GM18870 (cell line): ENCODE measurements around the gene BCL2L14.
"Not testable (repeated sequence)": the region's sequence is repeated elsewhere in the genome, so short reads cannot be mapped to it uniquely, and the experiment has no call there.

ENCODE experiments used
- ATAC-seq: cut with Tn5 transposase; IDR thresholded peaks from one replicate; pipeline ENCODE4 v1.9.1; 2021; ENCODE audit warnings: moderate library complexity; ENCODE audit not compliant: unreplicated experiment

Gene BCL2L14

DNA sequence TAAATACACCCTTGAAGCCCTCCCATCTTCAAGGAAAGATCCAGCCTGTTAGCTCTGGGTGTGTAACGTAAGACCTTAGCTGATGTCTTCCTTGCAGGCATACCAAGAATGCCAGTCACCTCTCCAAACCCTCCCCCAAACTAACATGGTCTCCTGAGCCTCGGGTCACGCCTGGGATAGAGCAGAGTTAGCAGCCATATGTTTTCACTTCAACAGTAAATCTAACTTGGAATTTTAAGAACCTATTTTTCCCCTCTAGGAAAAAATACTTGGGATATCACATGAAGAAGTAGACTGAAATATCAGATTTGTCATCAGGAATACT, 27.9 kb downstream of the BCL2L14 start:
- no peak for ATAC-seq

DNA sequence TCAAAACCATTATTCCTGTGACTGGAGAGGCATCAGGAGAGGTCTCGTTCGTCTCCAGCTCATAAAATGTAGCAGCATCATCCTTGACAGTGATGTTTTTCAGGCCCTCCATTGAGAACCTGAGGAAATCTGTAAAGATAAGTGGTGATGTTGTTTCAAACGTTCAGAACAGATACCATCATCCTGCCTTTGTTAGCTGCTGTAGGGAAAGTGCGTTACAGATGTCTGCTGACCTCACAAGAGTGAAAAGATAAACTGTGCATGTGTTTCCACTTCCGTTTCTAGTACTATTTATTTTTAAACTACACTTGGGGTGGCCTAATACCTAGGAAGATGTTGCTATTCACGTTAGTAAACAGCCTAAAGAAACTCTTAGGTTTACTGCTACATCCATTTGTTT, 28.4 kb downstream of the BCL2L14 start:
- no peak for ATAC-seq

DNA sequence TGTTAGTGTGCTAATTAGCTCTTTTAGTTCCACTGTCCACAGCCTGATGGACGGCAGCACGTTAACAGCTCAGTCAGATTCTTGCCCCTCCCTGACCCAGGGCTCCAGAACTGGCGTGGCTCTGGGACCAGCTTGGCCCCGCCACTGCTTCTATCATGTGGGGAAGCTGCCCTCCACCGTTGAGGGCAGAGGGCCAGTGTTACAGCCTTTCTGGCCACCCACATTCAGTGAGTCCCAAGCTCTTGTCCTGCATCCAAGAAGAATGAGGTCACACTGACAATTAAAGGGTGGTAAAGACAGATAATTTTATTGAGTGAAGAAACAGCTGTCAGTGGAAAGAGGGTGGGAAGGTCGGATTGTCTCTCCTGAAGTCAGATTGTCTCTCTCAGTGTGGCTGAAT, 36.9 kb downstream of the BCL2L14 start:
- no peak for ATAC-seq

DNA sequence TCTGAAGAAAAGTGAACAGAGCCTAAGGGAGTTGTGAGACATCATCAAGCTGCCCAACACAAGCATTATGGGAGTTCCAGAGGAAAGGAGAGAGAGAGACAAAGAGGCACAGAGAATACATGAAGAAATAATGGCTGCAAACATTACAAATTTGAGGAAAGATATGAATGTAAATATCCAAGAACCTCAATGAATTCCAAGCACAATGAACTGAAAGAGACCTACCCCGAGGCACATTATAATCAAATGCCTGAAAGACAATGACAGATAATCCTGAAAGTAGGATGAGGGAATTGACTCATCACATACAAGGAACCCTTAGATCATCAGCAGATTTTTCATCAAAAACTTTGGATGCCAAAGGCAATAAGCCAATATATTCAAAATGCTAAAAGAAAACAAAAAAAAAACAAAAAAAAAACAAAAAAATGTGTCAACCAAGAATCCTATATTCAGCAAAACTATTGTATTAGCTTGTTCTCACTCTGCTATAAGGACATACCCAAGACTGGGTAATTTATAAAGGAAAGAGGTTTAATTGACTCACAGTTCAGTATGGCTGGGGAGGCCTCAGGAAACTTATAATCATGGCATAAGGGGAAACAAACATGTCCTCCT, 37.8 kb downstream of the BCL2L14 start:
- no peak for ATAC-seq

GRCh38 chr12:12110923-12111555, 40.3 kb downstream of the BCL2L14 start:
- ATAC-seq, result not testable (repeated sequence)

GRCh38 chr12:12115514-12115913, 44.8 kb downstream of the BCL2L14 start:
- ATAC-seq, result no peak

GRCh38 chr12:12116677-12117076, 45.9 kb downstream of the BCL2L14 start:
- no peak for ATAC-seq

- ATAC-seq, result no peak
These were observed 50.3 kb downstream of the BCL2L14 start for GRCh38 chr12:12121061-12121460.

DNA sequence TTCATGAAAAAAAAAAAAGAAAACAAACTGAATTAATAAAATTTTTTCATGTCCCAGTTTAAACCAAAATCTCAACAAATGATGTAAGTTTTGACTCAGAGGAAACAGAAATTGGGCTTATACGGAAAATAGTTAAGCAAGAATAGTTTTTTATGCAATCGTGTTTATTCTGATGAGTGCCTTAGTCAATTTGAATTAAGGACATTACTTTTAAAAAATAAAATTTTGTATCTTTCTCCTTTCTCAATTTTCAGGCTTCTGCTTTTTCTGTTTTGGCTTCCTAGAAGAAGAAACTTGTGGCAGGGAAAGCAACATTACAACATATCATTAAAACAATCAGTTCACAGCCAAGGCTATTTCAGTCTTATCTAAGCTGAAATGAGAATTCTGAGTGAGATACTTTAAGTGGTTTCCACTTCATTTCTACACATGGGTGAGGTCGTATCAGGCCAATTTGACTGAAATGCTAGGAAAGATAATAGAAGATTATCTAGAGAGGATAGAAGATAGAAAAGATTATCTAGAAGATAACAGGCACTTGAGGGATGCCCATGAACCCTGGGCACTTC, 52.4 kb downstream of the BCL2L14 start:
- no peak for ATAC-seq

GRCh38 chr12:12126551-12126950, 55.8 kb downstream of the BCL2L14 start:
- no peak for ATAC-seq

DNA sequence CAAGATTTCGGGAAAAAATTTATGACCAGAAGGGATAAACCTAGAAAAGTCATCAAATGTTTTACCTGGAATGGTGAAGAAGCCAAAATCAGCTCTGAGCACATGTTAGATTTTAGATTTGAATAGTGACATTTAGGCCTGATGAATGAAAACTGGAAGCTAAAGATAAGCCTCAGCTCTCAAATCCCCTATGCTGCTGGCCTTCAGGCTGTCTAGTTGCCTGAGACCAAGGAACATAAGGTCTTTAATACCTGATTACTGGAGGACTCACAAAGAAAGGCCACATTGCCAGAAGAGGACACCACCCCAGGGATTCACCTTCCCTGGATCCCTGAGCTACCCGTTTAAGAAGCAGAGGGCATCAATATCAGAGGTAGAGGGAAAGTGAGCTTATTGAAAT, 56.6 kb downstream of the BCL2L14 start:
- ATAC-seq, result no peak

DNA sequence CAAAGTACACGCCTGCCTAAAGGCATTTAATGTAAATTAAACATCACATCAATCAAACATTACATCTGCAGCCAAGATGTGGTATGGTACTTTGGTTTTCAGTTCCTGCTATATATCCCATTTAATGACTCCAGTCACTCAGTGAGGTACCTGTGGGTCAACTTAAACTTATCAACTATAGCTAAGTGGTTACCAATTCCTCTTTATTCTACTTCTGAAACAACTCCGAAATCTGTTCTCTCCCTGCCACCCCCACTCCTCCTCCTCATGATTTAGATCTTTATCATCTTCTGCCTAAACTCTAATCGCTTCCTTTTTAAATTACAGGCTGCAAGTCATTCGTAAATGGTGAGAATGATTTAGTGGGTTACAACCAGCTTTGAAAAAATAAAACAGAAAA, 57.9 kb downstream of the BCL2L14 start:
- no peak for ATAC-seq

GRCh38 chr12:12133259-12133658, 62.5 kb downstream of the BCL2L14 start:
- no peak for ATAC-seq

- no peak for ATAC-seq
These were observed 63.0 kb downstream of the BCL2L14 start for GRCh38 chr12:12133785-12134184.

GRCh38 chr12:12138203-12139154, 67.7 kb downstream of the BCL2L14 start:
- ATAC-seq, result no peak

DNA sequence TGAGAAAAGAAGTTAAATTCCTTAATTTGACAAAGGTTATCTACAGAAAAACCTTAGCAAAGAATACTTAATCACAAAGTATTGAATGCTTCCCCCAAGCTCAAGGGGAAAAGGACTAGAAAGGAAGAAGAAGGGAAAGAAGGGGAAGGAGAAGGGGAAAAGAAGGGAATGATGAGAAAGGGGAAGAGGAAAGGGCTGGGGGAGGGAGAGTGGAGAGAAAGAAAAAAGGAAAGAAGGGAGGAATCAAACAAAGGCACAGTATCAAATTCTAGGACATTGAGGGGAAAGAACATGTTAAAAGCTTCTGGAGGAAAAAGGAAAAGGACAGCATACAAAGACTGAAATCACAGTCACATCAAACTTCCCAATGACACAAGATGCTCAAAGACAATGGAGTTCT, 70.3 kb downstream of the BCL2L14 start:
- ATAC-seq, result no peak

GRCh38 chr12:12144531-12144930, 73.8 kb downstream of the BCL2L14 start:
- ATAC-seq, result not testable (repeated sequence)

GRCh38 chr12:12147111-12147510, 76.4 kb downstream of the BCL2L14 start:
- ATAC-seq, result no peak
